GM03348 (cell line): ENCODE data around the gene HBD.

Experiments used
- DNase-seq: peaks from one replicate; pipeline ENCODE4 v3.0.0; 2012; ENCODE audit warnings: low spot score

The HBD gene

GRCh38 chr11:5232176-5232575 is 2.1 kb downstream of the HBD start:
- DNase-seq, result no peak

DNA sequence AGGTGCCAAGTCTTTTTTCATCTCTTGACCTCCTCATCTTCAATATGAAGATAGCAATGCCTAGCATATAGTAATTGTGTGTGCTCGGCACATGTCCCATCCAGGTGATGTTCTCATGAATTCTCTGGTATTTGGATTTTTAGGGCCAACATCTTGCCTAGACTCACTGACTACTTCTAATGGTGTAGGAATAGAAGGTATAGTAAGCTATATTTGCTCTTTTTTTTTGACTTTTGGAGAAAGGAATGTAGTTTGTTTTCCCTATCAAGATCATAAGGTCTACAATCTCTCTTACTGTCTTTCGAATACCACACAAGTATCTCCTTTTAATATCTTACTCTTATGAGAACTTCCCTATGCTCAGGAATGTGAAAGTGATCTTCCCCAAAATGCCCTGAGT is 3.2 kb downstream of the HBD start:
- DNase-seq, result no peak

GRCh38 chr11:5230266-5230665 is 4.0 kb downstream of the HBD start:
- no peak for DNase-seq

DNA sequence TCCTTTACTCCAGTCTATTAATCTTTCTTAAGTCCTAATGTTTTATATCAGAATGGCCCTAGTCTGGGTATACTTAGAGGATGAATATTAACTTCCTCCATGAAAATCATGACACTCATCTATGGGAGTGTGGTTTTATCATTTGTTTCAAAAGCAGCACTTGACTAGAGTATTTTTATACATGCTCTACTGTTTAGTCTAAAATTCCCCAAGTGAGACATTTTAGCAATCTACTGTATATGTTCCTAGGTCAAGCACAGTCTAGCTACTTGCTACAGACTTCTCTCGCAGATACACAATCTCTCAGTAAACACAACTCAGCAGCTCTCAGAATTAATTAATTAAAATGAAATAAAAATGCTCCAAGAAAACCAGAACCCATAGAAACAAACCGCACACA is 4.5 kb downstream of the HBD start:
- DNase-seq, result no peak

GRCh38 chr11:5229356-5229755 is 4.9 kb downstream of the HBD start:
- DNase-seq, result no peak

- no peak for DNase-seq
Measured at GRCh38 chr11:5228124-5228523, 6.2 kb downstream of the HBD start.

DNA sequence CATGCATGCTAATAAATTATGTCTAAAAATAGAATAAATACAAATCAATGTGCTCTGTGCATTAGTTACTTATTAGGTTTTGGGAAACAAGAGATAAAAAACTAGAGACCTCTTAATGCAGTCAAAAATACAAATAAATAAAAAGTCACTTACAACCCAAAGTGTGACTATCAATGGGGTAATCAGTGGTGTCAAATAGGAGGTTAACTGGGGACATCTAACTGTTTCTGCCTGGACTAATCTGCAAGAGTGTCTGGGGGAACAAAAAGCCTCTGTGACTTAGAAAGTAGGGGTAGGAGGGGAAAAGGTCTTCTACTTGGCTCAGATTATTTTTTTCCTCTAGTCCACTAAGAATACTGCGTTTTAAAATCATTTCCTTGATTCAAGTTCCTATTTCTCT is 6.6 kb downstream of the HBD start:
- DNase-seq, result no peak

- DNase-seq, result no peak
Measured at GRCh38 chr11:5226732-5227310, 7.5 kb downstream of the HBD start, which contains the start of gene HBB. TSS of gene HBB (minus strand) at chr11:5227071. CDS start at chr11:5227021, 50 bp downstream.

DNA sequence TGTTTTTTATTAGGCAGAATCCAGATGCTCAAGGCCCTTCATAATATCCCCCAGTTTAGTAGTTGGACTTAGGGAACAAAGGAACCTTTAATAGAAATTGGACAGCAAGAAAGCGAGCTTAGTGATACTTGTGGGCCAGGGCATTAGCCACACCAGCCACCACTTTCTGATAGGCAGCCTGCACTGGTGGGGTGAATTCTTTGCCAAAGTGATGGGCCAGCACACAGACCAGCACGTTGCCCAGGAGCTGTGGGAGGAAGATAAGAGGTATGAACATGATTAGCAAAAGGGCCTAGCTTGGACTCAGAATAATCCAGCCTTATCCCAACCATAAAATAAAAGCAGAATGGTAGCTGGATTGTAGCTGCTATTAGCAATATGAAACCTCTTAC is 8.8 kb downstream of the HBD start:
- no peak for DNase-seq

GRCh38 chr11:5224538-5225479 is 9.5 kb downstream of the HBD start:
- DNase-seq, result no peak

DNA sequence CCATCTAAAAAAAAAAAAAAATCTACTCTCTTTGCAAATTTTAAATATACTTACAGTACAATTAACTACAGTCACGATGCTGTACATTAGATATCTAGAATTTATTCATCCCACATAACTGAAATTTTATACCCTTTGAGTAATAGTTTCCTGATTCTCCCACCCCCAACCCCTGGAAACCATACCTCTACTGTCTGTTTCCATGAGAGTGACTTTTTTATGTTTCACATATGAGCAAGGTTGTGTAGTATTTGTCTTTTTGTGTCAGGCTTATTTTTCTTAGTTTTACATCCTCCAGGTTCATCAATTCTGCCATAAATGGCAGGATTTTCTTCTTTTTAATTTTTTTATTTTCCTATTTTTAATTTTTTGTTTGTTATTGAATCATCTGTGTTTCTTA is 10.6 kb downstream of the HBD start:
- no peak for DNase-seq

DNA sequence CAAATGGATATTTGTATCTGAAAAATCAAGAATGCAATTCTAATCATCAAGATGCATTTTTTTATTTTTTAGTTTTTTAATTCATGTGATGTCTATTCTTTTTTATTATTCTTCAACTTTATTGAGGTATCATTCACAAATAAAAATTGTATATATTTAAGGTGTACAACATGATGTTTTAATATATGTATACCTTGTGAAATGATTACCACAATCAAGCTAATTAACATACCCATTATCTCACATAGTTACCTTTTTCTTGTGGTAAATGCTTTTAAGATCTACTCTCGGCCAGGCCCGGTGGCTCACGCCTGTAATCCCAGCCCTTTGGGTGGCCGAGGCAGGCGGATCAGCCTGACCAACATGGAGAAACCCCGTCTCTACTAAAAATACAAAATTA is 11.1 kb downstream of the HBD start:
- no peak for DNase-seq

DNA sequence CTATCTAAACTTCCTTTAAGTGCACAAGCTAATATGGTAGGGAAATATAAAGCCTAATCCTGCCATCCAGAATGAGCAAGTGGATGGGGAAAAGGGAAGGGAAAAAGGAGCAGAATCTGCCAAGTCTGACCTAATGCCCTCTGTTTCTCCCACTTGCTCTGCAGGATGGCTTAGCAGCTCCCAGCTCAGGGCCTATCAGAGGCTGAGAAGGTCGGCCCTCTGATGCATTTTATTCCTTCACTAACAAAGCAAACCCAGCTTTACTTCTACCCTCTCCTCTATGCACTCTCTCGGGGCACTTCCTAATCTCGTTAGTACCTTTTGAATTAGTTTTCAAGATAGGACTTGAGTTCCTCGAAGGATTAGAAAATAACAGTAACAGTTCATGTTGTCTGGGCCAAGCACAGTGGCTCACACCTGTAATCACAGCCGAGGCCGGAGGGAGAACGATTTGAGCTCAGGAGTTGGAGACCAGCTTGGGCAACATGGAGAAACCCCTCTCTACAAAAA is 23.9 kb downstream of the HBD start:
- no peak for DNase-seq

DNA sequence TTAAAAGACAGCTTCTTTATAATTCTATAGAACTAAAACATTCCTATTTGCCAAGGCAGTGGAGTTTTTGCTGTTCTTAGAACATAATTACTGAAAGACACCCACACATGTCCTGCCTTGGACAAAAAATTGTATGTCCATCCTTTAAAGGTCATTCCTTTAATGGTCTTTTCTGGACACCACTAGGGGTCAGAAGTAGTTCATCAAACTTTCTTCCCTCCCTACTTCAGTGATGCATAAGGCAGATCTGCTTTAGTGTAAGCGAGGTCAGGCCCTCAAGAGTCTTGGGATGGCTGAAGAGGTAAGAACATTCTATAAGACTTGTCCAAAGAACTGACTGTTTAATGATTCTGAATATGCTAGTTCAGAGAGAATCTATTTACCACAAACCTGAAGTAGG is 29.5 kb downstream of the HBD start:
- DNase-seq, result peak; percentile 73

- no peak for DNase-seq
Measured at GRCh38 chr11:5203366-5203765, 30.9 kb downstream of the HBD start.

DNA sequence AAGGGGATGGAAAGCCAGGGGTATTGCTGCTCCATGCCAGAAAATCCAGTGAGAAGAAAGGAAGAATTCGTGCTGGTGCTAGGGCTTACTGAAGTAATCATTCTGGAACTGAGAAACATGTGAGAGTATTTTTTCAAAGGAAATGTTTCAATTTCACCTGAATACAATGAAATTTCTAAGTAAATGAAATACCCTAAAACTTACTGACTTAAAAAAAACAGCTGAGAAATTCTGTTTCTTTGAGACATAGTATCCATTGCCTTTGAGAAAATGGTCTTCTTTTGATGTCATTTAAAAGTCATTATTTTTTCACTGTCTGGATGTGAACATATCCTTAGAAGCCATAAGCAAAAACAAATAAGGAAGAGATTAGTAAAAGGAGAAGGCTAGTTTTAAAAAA is 33.7 kb downstream of the HBD start, which contains the start of gene OR51V1:
TSS of gene OR51V1 (minus strand) at position 101 of the 400 bp plus-strand sequence. CDS start at position 101, 0 bp downstream.
- DNase-seq, result no peak

DNA sequence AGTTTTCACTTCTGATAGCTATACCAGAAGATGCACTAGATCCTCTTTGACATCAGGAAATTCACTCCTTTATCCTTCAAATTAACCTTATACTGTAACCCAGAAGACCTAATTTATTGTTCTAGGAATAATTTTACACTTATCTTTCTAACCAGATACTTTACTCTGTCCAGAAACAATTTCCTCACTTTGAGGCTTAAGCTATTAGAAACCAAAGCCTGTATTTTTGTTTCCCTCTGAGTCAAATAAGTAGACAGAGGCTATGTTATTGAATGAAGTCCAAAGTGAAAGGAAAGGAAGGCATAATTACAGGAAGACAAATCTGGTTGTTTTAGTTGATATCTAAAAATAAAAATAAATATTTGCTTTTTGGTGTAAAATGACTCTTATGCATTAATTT is 36.0 kb downstream of the HBD start:
- DNase-seq, result no peak

DNA sequence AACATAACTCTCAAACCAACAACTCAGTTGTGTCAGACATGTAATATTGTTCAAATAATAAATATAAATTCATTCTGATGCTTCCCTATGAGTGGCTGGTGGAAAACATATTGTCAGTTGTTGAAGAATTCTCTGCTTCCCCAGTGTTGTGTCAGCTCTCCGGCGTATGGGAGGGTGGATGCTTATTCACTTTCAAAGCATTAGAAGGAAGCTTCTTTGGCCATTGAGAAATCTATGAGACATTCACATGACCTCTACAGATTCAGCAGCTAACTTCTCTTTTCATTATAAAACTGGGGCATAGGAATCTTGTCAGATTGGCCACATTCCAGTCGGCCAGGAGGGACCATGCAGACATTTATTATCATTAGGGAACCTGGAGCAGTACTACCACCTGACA is 36.7 kb downstream of the HBD start:
- DNase-seq, result peak; percentile 45

DNA sequence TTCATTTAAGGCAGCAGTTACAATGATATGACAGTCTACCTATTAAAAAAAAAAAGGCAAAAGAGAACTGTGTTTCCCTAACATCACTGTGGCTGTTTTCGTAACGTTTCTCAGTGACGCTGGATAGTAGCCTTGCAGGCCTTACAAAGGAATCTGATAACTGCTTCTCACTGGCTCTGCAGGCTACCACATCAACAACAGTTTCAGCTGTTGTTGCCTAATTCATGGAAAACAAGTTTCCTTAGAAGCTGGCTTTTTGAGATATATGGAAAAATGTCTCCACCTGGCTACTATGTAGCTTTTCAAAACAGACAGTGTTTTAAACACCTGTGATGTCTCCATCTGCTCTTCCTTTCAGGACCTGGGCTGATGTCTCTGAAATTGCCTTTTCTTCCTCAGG is 37.6 kb downstream of the HBD start:
- peak; percentile 2 for DNase-seq

DNA sequence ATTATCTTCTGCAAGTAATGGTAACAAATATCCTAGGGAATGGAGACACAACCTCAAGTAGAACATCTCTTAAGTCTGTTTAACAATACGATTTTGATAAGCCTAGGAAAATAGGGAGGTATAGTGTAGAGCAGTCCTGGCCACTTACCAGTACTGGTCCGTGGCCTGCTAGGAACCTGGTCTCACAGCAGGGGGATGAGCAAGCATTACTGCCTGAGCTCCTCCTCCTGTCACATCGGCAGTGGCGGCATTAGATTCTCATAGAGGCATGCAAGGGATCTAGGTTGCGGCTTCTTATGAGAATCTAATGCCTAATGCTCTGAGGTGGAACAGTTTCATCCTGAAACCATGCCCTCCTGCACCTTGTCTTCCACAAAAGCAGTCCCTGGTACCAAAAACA is 38.2 kb downstream of the HBD start:
- no peak for DNase-seq

DNA sequence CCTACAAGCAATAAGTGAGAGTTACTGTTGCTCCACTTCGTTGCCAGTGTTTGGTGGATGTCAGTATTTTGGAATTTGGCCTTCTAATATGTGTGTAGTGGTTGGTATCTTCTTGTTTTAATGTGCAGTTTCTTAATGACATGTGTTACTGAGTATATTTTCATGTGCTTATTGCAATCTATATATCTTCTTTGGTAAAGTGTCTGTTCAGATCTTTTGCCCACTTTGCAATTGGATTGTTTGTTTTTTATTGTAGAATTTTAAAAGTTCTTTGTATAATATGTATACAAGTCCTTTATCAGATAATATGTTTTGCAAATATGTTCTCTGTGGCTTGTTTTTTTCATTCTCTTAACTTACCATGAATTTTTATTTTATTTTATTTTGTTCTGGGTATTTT is 41.5 kb downstream of the HBD start:
- no peak for DNase-seq

DNA sequence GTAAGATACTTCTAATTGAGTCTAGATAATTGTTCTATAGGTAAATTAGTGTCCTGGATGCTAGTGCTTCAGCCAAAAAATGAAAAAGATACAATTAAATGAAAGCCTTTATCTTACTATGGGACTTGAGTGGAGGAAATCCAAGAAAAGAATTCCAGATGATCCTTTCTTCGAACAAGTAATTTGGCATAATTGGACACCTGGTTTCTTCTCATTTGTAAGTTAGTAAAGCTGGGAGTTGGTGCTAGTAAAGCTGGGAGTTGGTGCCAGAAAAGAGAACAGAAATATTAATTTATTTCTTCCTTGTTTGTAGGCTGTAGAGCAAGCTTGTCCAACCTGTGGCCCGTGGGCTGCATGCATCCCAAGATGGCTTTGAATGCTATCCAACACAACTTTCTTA is 46.1 kb downstream of the HBD start:
- no peak for DNase-seq
